Retinal pigment epithelial cell (primary cell): Measurements from ENCODE around the gene PIRT.

Experiments
- DNase-seq: peaks from one replicate; pipeline ENCODE4 v3.0.0-alpha.2; 2010; ENCODE audit warnings: low read depth
- H3K4me3 ChIP-seq: 2 replicates; pipeline ENCODE4 v1.5.1; 2011; ENCODE audit warnings: mild to moderate bottlenecking, low read length, control low read depth, moderate library complexity
- CTCF ChIP-seq: conservative IDR thresholded peaks from 2 replicates; pipeline ENCODE4 v1.5.1; 2011; ENCODE audit warnings: low read depth, low read length, control low read depth, inconsistent platforms

The PIRT gene

DNA sequence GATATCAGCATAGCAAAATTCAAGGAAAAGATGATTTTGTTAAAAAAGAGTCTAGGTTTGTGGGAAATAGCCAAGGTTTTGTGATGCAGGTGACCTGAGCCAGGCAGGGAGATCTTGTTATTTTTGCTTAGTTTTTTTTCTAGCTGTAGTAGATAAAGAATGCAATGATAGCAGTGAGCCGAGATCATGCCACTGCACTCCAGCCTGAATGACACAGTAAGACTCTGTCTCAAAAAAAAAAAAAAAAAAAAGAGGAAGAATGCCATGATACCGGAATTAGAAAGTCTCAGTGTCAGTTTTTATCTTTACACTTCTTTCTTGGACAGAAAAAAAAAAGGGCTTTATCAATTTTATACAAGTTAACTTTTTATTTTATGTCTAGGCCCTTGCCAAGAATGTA lies 61.5 kb downstream of the PIRT start:
- DNase-seq = no peak
- H3K4me3 ChIP-seq = no peak overlapping the region
- TF ChIP-seq CTCF = no peak

DNA sequence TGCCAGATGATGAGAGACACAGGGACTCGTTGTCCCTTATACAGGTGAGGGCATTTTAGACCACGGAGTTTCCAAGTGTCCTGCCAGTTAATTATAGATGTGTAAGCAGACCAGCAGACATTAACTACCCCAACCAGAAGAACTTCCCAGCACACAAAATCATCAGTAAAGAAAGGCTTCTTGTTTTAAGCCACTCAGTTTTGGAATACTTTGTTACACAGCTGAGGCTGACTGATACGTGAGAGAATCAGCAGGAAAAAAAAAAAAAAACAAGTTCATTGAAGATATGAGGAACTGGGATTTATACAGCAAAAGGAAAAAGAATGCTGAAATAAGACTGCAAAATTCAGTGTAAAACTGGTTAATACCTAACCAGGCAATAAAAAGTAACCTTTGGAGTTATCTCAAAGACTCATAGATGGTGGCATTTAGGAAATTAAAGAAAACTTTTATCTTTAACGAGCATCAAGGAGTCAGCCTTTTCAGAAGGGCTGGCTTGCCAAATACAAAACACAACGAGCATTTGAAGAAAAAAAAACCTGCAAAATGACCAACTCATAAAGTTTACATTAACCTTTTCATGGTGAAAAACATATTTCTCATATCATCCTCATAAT lies 62.0 kb downstream of the PIRT start:
- no peak for DNase-seq
- H3K4me3 ChIP-seq = no peak overlapping the region
- TF ChIP-seq CTCF = no peak

DNA sequence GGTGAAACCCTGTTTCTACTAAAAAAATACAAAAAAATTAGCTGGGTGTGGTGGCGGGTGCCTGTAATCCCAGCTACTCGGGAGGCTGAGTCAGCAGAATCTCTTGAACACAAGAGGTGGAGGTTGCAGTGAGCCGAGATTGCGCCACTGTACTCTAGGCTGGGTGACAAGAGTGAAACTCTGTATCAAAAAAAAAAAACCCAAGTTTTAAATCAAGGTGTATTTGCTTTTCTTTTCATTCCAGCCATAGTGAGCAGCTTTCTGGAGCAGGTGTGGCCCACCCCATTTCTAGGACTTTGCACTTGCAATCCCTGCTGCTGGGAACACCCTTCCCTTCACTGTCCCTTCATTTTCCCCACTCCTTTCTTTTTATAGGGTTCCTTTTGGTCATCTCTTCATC lies 62.8 kb downstream of the PIRT start:
- no peak overlapping the region for H3K4me3 ChIP-seq
- no peak for DNase-seq
- TF ChIP-seq CTCF = no peak

GRCh38 chr17:10773391-10773790 lies 64.5 kb downstream of the PIRT start:
- no peak overlapping the region for H3K4me3 ChIP-seq
- no peak for DNase-seq
- no peak for TF ChIP-seq CTCF
